Thyroid gland (tissue), 4 donors: ENCODE results near the gene GTPBP1.

Experiments
- POLR2A ChIP-seq, 2 donors: fragments of 450-650 bp; IDR thresholded peaks; one replicate each; pipeline ENCODE4 v1.6.1; 2017; ENCODE audit warnings: antibody characterized with exemption in 2 of 2, mild to moderate bottlenecking in 2 of 2, moderate library complexity in 1 of 2
- TF ChIP-seq, protein P1 (sequence below), 6 experiments: fragments of 200-600 bp in 3 of 6; fragments of 450-650 bp in 3 of 6; sonication (generic) in 3 of 6; IDR thresholded peaks; one replicate each; pipeline ENCODE4 v1.5.1; 2016 to 2019; ENCODE audit warnings: antibody characterized with exemption in 6 of 6, mild to moderate bottlenecking in 2 of 6, inconsistent platforms in 1 of 6, moderate library complexity in 1 of 6

- TF ChIP-seq, protein P1, sequence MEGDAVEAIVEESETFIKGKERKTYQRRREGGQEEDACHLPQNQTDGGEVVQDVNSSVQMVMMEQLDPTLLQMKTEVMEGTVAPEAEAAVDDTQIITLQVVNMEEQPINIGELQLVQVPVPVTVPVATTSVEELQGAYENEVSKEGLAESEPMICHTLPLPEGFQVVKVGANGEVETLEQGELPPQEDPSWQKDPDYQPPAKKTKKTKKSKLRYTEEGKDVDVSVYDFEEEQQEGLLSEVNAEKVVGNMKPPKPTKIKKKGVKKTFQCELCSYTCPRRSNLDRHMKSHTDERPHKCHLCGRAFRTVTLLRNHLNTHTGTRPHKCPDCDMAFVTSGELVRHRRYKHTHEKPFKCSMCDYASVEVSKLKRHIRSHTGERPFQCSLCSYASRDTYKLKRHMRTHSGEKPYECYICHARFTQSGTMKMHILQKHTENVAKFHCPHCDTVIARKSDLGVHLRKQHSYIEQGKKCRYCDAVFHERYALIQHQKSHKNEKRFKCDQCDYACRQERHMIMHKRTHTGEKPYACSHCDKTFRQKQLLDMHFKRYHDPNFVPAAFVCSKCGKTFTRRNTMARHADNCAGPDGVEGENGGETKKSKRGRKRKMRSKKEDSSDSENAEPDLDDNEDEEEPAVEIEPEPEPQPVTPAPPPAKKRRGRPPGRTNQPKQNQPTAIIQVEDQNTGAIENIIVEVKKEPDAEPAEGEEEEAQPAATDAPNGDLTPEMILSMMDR (IDR thresholded peaks at IDR 0.05), result no peak
- no peak for TF ChIP-seq POLR2A (IDR thresholded peaks at IDR 0.05)
These were observed 55.7 kb downstream of the GTPBP1 start for GRCh38 chr22:38761202-38762162.
